Smooth muscle cell (in vitro differentiated cells): Measurements from ENCODE around the gene TCERG1L. TPM values are rescaled to one million over a fixed set of nuclear protein-coding genes. Genes with fewer than 3 reads are reported as not detected.

ENCODE experiments used
- DNase-seq: peaks from one replicate; lab custom pipeline; 2025; ENCODE audit not compliant: unreplicated experiment; lab: John Stamatoyannopoulos, UW
- H2AFZ ChIP-seq: fragments of 200-600 bp; sonication (generic); 2 replicates; pipeline ENCODE4 v1.6.0; 2016; ENCODE audit warnings: antibody characterized with exemption, low read depth, mild to moderate bottlenecking
- H3F3A ChIP-seq: fragments of 200-600 bp; sonication (generic); 2 replicates; pipeline ENCODE4 v1.6.0; 2017; ENCODE audit warnings: antibody characterized with exemption, low read depth
- H3K27ac ChIP-seq: fragments of 200-600 bp; sonication (generic); 2 replicates; pipeline ENCODE4 v1.5.1; 2016; ENCODE audit warnings: low read depth, mild to moderate bottlenecking
- H3K27me3 ChIP-seq: fragments of 200-600 bp; sonication (generic); 2 replicates; pipeline ENCODE4 v1.6.1; 2016; ENCODE audit warnings: low read depth, mild to moderate bottlenecking
- H3K36me3 ChIP-seq: fragments of 200-600 bp; sonication (generic); 2 replicates; pipeline ENCODE4 v1.5.1; 2016; ENCODE audit warnings: low read depth
- H3K4me1 ChIP-seq: fragments of 200-600 bp; sonication (generic); 2 replicates; pipeline ENCODE4 v1.5.1; 2016; ENCODE audit warnings: low read depth
- H3K4me2 ChIP-seq: fragments of 200-600 bp; sonication (generic); 2 replicates; pipeline ENCODE4 v1.6.0; 2016; ENCODE audit warnings: mild to moderate bottlenecking
- H3K4me3 ChIP-seq: fragments of 200-600 bp; sonication (generic); 2 replicates; pipeline ENCODE4 v1.5.1; 2016; ENCODE audit warnings: mild to moderate bottlenecking
- H3K79me2 ChIP-seq: fragments of 200-600 bp; sonication (generic); 2 replicates; pipeline ENCODE4 v1.6.0; 2016; ENCODE audit warnings: low read depth, mild to moderate bottlenecking
- H3K9ac ChIP-seq: fragments of 200-600 bp; sonication (generic); 2 replicates; pipeline ENCODE4 v1.6.0; 2016; ENCODE audit warnings: low read depth
- H3K9me3 ChIP-seq: fragments of 200-600 bp; sonication (generic); replicated peaks from 2 replicates; pipeline ENCODE4 v1.5.1; 2016; ENCODE audit warnings: low read depth
- H4K20me1 ChIP-seq: fragments of 200-600 bp; sonication (generic); 2 replicates; pipeline ENCODE4 v1.6.0; 2016; ENCODE audit warnings: low read depth
- CTCF ChIP-seq: fragments of 200-600 bp; sonication (generic); IDR thresholded peaks from 2 replicates; pipeline ENCODE4 v1.5.1; 2017; ENCODE audit warnings: borderline replicate concordance, mild to moderate bottlenecking, antibody characterized with exemption; ENCODE audit not compliant: insufficient read depth, poor library complexity, severe bottlenecking
- WGBS: methylation state at CpG from one replicate; pipeline ENCODE4 v1.1.7; 2016; ENCODE audit warnings: low lambda C conversion rate; 5-methylcytosine and 5-hydroxymethylcytosine counted together
- polyA plus RNA-seq: library from polyadenylated mRNA; unstranded; fragments of >200 nt; fragmentation: Nextera tagmentation; extraction: Ambion mirVana; gene quantifications from 2 replicates; pipeline ENCODE4 v1.2.1, GENCODE V29; 2016
- total RNA-seq: library from RNA; depleted of rRNA; stranded (reverse); fragments of >200 nt; gene quantifications from 2 replicates; pipeline ENCODE4 v1.2.3, GENCODE V29; 2014

Gene TCERG1L
- total and polyA plus RNA-seq, 2 experiments from 2014 or later = not detected

GRCh38 chr10:131161087-131161486, 150.4 kb downstream of the TCERG1L start:
- Histone ChIP-seq H3K36me3 (no peaks in the 10 kb centered on the region), H3K9ac (no peak overlapping the region)
- WGBS = 95% methylated on average over 8 of the region's 8 CpGs

GRCh38 chr10:131160219-131160875, 151.2 kb downstream of the TCERG1L start:
- no peak for TF ChIP-seq CTCF
- no peaks in the 10 kb centered on the region for H4K20me1 ChIP-seq
- no peak overlapping the region for H3K4me2 ChIP-seq
- H3K9ac ChIP-seq = no peak overlapping the region
- H3K79me2 ChIP-seq = no peaks in the 10 kb centered on the region
- H3F3A ChIP-seq = no peaks in the 10 kb centered on the region
- H2AFZ ChIP-seq = no peak overlapping the region
- H3K9me3 ChIP-seq = no peaks in the 10 kb centered on the region
- WGBS = 94% methylated on average over 19 of the region's 19 CpGs
- DNase-seq = no peak
- H3K4me3 ChIP-seq = no peak overlapping the region
- H3K36me3 ChIP-seq = no peaks in the 10 kb centered on the region
- no peaks in the 10 kb centered on the region for H3K4me1 ChIP-seq
- no peaks in the 10 kb centered on the region for H3K27me3 ChIP-seq
- H3K27ac ChIP-seq = no peak overlapping the region

More at GRCh38 chr10:131161087-131161486, 150.4 kb downstream of the TCERG1L start:
- no peak for DNase-seq
- H3K4me3 ChIP-seq = no peak overlapping the region
- no peak overlapping the region for H3K4me2 ChIP-seq
- H2AFZ ChIP-seq = no peak overlapping the region
- H3K79me2 ChIP-seq = no peaks in the 10 kb centered on the region
- H3K27me3 ChIP-seq = no peaks in the 10 kb centered on the region
- no peaks in the 10 kb centered on the region for H4K20me1 ChIP-seq
- no peak overlapping the region for H3K27ac ChIP-seq
- no peaks in the 10 kb centered on the region for H3K4me1 ChIP-seq
- H3K9me3 ChIP-seq = no peaks in the 10 kb centered on the region
- no peaks in the 10 kb centered on the region for H3F3A ChIP-seq
- TF ChIP-seq CTCF = no peak

- Histone ChIP-seq H3K36me3 (no peaks in the 10 kb centered on the region), H3F3A (no peaks in the 10 kb centered on the region), H3K4me2 (no peak overlapping the region), H3K27ac (no peak overlapping the region), H3K9me3 (no peaks in the 10 kb centered on the region), H4K20me1 (no peaks in the 10 kb centered on the region), H3K4me3 (no peak overlapping the region), H3K4me1 (no peaks in the 10 kb centered on the region), H3K79me2 (no peaks in the 10 kb centered on the region), H2AFZ (no peak overlapping the region), H3K9ac (no peak overlapping the region), H3K27me3 (no peaks in the 10 kb centered on the region)
- no peak for TF ChIP-seq CTCF
- DNase-seq = no peak
- WGBS = 93% methylated on average over 9 of the region's 9 CpGs
Observed at GRCh38 chr10:131159771-131160170, 151.8 kb downstream of the TCERG1L start.

GRCh38 chr10:131158695-131159094, 152.8 kb downstream of the TCERG1L start:
- Histone ChIP-seq H3K27ac (no peak overlapping the region), H3K4me3 (no peak overlapping the region), H3K27me3 (no peaks in the 10 kb centered on the region), H2AFZ (no peak overlapping the region), H3F3A (no peaks in the 10 kb centered on the region), H3K9me3 (no peaks in the 10 kb centered on the region), H3K79me2 (no peaks in the 10 kb centered on the region), H3K4me2 (no peak overlapping the region), H3K36me3 (no peaks in the 10 kb centered on the region), H3K9ac (no peak overlapping the region), H4K20me1 (no peaks in the 10 kb centered on the region), H3K4me1 (no peaks in the 10 kb centered on the region)
- DNase-seq = no peak
- WGBS = 91% methylated on average over 17 of the region's 17 CpGs
- no peak for TF ChIP-seq CTCF
